Omental fat pad (tissue), 4 donors: ENCODE data around the gene FRMPD1. TPM values are rescaled to one million over a fixed set of nuclear protein-coding genes. Genes with fewer than 3 reads are reported as not detected.

Experiments used
- ATAC-seq: fragments of 150-250 bp; one replicate; pipeline ENCODE4 v1.9.1; 2016; ENCODE audit warnings: mild to moderate bottlenecking, moderate library complexity; ENCODE audit not compliant: low FRiP score
- DNase-seq: peaks from one replicate; pipeline ENCODE4 v3.0.0-alpha.2; 2019; ENCODE audit warnings: low spot score
- total RNA-seq, 4 donors: library from RNA; depleted of rRNA; stranded (reverse); fragments of >200 nt; gene quantifications; one replicate each; pipeline ENCODE4 v1.1.0, GENCODE V29; 2016
- TF ChIP-seq, protein P1 (sequence below), 3 donors: fragments of 450-650 bp; IDR thresholded peaks; one replicate each; pipeline ENCODE4 v1.5.1; 2016 to 2017; ENCODE audit warnings: antibody characterized with exemption in 3 of 3, mild to moderate bottlenecking in 3 of 3, moderate library complexity in 2 of 3

The FRMPD1 gene
- total RNA-seq, 4 donors from 2014 or later: 0.44 to 0.95 (median 0.74) TPM; not detected in 1

DNA sequence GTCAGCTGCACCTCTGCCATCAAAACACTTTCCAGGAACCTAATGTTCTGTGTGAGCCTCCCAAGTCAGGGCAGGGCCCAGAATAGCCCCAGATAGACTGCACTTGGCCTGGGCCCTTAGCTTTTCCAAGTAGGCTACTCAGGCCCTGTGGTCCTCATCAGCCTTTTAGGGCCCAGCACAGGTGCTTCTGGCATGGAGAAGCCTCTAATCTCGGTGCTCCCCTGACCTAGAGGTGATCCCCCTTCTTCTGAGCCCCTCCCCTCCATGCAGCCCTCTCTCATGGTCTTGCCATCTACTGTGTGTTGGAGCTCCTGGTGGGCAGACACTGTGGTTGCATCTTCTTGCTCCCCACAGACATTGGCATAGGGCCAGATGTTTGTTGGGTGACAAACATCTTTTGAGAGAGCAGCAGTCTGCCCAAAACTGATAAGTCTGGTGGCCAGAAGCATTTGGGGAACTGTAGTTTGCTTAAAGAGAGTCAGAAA is 28.1 kb downstream of the FRMPD1 start:
- DNase-seq (no peak), ATAC-seq (no peak)
- TF ChIP-seq, protein P1, sequence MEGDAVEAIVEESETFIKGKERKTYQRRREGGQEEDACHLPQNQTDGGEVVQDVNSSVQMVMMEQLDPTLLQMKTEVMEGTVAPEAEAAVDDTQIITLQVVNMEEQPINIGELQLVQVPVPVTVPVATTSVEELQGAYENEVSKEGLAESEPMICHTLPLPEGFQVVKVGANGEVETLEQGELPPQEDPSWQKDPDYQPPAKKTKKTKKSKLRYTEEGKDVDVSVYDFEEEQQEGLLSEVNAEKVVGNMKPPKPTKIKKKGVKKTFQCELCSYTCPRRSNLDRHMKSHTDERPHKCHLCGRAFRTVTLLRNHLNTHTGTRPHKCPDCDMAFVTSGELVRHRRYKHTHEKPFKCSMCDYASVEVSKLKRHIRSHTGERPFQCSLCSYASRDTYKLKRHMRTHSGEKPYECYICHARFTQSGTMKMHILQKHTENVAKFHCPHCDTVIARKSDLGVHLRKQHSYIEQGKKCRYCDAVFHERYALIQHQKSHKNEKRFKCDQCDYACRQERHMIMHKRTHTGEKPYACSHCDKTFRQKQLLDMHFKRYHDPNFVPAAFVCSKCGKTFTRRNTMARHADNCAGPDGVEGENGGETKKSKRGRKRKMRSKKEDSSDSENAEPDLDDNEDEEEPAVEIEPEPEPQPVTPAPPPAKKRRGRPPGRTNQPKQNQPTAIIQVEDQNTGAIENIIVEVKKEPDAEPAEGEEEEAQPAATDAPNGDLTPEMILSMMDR (IDR thresholded peaks at IDR 0.05): no peak

DNA sequence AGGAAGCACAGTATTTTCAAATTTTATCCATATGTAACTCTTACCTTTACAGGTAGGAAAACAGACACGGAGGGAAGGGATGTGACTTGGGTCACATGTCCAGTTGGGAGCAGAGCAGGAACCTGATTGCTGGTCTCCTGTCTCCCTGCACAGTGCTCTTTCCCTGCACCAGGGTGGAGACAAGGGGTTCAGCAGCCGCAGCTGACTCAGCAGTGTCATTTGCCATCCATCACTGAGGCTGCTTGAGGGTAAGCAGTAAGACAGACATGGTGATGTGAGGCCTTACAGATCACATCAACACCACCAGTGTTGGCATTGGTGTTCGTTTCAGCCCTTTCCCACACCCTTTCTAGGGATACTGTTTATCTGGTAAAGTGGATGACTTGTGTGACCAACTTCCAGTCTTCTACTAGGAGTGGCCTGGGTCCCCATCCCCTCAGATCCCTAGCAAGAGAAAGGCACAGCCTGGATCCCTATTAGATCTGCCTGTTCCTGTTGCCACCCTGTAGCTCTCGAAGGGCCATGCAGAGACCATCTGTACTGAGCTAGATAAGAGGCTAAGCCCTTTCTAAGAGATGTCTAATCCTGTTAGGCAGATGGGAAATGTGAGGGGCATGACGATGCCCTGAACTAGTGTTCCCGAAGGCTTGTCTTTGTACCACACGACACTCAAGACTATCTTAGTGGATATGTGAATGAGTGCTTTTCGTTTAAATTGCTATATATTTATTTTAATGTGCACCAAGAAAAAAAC is 29.1 kb downstream of the FRMPD1 start:
- DNase-seq (no peak), ATAC-seq (no peak)
- TF ChIP-seq, protein P1 (IDR thresholded peaks at IDR 0.05): no peak

DNA sequence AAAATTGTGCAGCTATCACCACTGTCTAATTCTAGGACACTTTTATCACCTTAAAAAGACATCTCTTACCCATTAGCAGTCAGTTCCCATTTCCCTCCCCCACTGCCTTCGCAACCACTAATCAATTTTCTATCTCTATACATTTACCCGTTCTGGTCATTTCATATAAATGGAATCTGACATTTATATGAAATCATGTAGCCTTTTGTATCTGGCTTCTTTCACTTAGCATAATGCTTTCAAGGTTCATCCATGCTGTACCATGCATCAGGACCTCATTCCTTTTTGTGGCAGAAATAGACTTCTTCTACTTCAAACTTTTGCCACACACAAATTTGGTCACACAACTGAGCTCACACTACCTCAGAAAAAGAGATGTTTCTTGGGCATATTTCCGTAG is 32.2 kb downstream of the FRMPD1 start:
- TF ChIP-seq, protein P1 (IDR thresholded peaks at IDR 0.05): no peak
- ATAC-seq (no peak), DNase-seq (no peak)

DNA sequence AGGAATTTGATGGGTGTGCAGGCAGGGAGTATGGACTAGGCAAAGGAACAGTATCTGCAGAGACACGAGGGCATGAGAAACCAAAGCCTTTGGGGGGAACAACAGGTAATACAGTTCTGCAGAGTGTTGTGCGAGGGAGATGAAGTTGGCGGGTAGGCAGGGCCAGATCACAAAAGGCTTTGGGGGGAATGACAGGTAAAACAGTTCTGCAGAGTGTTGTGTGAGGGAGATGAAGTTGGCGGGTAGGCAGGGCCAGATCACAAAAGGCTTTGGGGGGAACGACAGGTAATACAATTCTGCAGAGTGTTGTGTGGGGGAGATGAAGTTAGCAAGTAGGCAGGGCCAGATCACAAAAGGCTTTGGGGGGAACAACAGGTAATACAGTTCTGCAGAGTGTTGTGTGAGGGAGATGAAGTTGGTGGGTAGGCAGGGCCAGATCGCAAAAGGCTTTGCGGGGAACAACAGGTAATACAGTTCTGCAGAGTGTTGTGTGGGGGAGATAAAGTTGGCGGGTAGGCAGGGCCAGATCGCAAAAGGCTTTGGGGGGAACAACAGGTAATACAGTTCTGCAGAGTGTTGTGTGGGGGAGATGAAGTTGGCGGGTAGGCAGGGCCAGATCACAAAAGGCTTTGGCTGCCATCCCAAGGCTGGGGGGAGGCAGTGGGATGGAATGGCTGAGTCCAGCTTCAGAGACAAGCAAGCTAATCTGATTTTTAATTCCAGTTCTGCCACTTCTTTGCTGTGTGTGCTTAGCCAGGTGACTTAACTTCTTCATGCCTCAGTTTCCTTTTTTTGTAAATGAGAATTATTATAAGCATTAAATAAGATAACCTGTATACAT is 33.0 kb downstream of the FRMPD1 start:
- DNase-seq (no peak), ATAC-seq (no peak)
- TF ChIP-seq, protein P1 (IDR thresholded peaks at IDR 0.05): no peak

DNA sequence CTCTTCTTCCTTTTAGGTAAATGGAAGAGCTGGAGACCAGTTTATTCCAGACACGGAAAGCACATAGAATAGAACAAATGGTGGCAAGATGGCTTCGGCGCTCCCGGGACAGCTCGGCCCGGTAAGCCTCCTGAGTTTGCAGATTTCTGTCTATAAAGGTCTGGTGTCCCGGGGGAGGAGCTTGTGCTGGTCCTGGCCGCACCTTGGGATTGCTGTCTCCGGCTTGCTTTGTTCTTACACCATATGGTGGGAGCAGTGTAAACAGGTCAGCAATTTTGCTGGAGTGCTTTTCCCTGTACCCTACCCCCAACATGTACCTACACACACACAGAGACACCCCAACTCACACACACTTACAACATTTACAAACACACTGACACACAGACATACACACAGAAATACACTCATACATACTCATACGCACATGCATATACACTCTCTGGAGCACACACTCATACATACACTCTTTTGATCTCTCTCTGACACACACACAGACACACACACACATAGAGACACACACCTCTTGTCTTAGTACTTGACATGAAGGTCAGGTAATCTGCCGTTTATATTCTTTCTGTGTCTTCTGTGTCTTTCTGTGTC is 42.0 kb downstream of the FRMPD1 start:
- no peak for DNase-seq
- no peak for ATAC-seq
- TF ChIP-seq, protein P1 (IDR thresholded peaks at IDR 0.05): no peak

DNA sequence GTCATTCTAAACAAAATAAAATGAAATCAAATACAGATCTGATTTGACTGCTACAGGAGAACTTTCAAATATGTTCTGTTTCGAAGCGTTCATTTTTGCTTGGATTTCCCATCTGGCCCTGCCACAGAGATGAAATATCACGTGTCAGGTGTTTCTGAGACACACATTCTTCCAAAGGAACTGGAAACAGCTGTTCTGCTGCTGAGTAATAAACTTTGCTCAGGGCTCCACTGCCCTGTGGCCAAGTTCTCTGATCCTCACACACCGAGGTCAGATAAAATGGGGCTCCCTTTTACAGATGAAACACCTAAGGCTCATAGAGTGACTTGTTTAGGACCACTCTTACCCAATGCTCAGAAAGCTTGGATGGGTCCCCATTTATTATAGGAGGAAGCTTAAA is 42.5 kb downstream of the FRMPD1 start:
- no peak for ATAC-seq
- no peak for DNase-seq
- TF ChIP-seq, protein P1 (IDR thresholded peaks at IDR 0.05): no peak
